Measurements from ENCODE around the gene NFKB2.

DNA sequence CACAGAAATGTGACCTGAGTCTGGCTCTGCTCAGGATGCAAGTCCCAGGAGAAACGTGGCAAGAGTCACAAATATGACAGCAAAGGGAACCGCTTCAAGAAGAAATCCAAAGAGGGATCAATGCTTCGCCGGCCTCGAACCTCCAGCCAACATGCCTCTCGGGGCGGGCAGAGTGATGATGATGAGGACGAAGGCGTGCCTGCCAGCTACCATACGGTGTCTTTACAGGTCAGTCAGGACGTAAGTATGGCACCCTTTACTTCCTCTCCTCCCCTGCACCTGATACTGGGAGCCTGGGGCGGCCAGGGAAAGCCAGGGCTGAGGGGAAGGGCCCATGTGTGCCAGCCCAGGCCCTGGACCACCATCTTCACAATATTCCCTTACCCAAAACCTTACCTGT, 18.6 kb upstream of the NFKB2 start:
- TF ChIP-seq, protein P1, sequence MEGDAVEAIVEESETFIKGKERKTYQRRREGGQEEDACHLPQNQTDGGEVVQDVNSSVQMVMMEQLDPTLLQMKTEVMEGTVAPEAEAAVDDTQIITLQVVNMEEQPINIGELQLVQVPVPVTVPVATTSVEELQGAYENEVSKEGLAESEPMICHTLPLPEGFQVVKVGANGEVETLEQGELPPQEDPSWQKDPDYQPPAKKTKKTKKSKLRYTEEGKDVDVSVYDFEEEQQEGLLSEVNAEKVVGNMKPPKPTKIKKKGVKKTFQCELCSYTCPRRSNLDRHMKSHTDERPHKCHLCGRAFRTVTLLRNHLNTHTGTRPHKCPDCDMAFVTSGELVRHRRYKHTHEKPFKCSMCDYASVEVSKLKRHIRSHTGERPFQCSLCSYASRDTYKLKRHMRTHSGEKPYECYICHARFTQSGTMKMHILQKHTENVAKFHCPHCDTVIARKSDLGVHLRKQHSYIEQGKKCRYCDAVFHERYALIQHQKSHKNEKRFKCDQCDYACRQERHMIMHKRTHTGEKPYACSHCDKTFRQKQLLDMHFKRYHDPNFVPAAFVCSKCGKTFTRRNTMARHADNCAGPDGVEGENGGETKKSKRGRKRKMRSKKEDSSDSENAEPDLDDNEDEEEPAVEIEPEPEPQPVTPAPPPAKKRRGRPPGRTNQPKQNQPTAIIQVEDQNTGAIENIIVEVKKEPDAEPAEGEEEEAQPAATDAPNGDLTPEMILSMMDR (IDR thresholded peaks at IDR 0.05) = no peak
- TF ChIP-seq POLR2A (IDR thresholded peaks at IDR 0.05) = no peak

All from Peyer's patch (tissue), 4 donors.